ENCODE measurements around the gene RP2.

DNA sequence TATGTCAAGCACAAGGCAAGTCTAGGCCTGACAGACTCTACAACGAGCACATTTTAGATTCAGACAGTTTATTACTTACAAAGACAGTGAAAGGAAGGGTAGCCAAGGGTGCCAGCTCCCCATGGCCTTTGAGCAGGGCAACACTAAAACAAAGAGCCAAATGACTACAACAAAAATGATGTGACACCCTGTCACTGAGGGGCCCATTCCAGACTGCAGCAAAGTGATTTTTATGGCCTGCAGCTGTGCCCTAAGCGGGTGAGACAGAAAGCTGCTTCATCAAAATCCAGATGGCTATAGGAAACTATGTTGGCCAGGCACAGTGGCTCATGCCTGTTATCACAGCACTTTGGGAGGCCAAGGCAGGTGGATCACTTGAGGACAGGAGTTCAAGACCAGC, 13.4 kb upstream of the RP2 start:
- TF ChIP-seq, protein P1, sequence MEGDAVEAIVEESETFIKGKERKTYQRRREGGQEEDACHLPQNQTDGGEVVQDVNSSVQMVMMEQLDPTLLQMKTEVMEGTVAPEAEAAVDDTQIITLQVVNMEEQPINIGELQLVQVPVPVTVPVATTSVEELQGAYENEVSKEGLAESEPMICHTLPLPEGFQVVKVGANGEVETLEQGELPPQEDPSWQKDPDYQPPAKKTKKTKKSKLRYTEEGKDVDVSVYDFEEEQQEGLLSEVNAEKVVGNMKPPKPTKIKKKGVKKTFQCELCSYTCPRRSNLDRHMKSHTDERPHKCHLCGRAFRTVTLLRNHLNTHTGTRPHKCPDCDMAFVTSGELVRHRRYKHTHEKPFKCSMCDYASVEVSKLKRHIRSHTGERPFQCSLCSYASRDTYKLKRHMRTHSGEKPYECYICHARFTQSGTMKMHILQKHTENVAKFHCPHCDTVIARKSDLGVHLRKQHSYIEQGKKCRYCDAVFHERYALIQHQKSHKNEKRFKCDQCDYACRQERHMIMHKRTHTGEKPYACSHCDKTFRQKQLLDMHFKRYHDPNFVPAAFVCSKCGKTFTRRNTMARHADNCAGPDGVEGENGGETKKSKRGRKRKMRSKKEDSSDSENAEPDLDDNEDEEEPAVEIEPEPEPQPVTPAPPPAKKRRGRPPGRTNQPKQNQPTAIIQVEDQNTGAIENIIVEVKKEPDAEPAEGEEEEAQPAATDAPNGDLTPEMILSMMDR (IDR thresholded peaks at IDR 0.05) = no peak
- no peak for TF ChIP-seq POLR2A (IDR thresholded peaks at IDR 0.05)

Measured in gastroesophageal sphincter (tissue), 3 donors.